H1 (cell line): ENCODE measurements around the gene DDHD1.

Experiments
- BCL11A ChIP-seq, 2 experiments: IDR thresholded peaks; one replicate each; pipeline ENCODE4 v1.6.1; 2011; ENCODE audit warnings: low read depth in 2 of 2, low read length in 2 of 2, mild to moderate bottlenecking in 2 of 2
- CHD1 ChIP-seq: IDR thresholded peaks from 2 replicates; pipeline ENCODE4 v1.6.1; 2012; ENCODE audit warnings: low read depth, low read length, improper control_type of control experiment
- EGR1 ChIP-seq: IDR thresholded peaks from 2 replicates; pipeline ENCODE4 v1.6.1; 2011; ENCODE audit warnings: low read depth, low read length, borderline replicate concordance
- EP300 ChIP-seq, 2 experiments: IDR thresholded peaks; 1 replicate in 1 of 2; 2 replicates in 1 of 2; pipeline ENCODE4 v1.6.1; 2011 to 2012; ENCODE audit warnings: low read depth in 2 of 2, low read length in 2 of 2, mild to moderate bottlenecking in 2 of 2, borderline replicate concordance in 1 of 2, inconsistent platforms in 1 of 2, moderate library complexity in 1 of 2
- JUN ChIP-seq: IDR thresholded peaks from 2 replicates; pipeline ENCODE4 v1.6.1; 2011; ENCODE audit warnings: low read depth, mild to moderate bottlenecking, improper control_type of control experiment, low read length
- PHF8 ChIP-seq: fragments of 200-600 bp; sonication (generic); conservative IDR thresholded peaks from 2 replicates; pipeline ENCODE4 v1.7.1; 2012; ENCODE audit warnings: low read depth, mild to moderate bottlenecking, inconsistent platforms, low read length, moderate library complexity
- POLR2A ChIP-seq, 2 experiments: IDR thresholded peaks; 1 replicate in 1 of 2; 2 replicates in 1 of 2; pipeline ENCODE4 v1.6.1; 2011; ENCODE audit warnings: low read depth in 2 of 2, low read length in 2 of 2, mild to moderate bottlenecking in 2 of 2; ENCODE audit errors: control extremely low read depth in 1 of 2
- RAD21 ChIP-seq, 2 experiments: IDR thresholded peaks in 1 of 2; conservative IDR thresholded peaks in 1 of 2; 2 replicates each; pipeline ENCODE4 v1.6.1; 2011; ENCODE audit warnings: low read depth in 2 of 2, low read length in 2 of 2, improper control_type of control experiment in 1 of 2, inconsistent platforms in 1 of 2, mild to moderate bottlenecking in 1 of 2, moderate library complexity in 1 of 2
- RFX5 ChIP-seq: IDR thresholded peaks from 2 replicates; pipeline ENCODE4 v1.6.1; 2011; ENCODE audit warnings: low read depth, low read length, improper control_type of control experiment, borderline replicate concordance
- SRF ChIP-seq: IDR thresholded peaks from 2 replicates; pipeline ENCODE4 v1.6.1; 2011; ENCODE audit warnings: mild to moderate bottlenecking, low read depth, low read length, moderate library complexity
- TCF12 ChIP-seq: IDR thresholded peaks from 2 replicates; pipeline ENCODE4 v1.6.1; 2011; ENCODE audit warnings: low read depth, mild to moderate bottlenecking, low read length
- ZNF274 ChIP-seq: IDR thresholded peaks from 2 replicates; pipeline ENCODE4 v1.7.0; 2012; ENCODE audit warnings: low read length, borderline replicate concordance; ENCODE audit errors: extremely low read depth
- TF ChIP-seq, protein P1 (sequence below), 3 experiments: IDR thresholded peaks; 1 replicate in 2 of 3; 2 replicates in 1 of 3; pipeline versions ENCODE4 v1.5.1 to v1.6.1; 2011; ENCODE audit warnings: low read length in 3 of 3, mild to moderate bottlenecking in 3 of 3, inconsistent platforms in 2 of 3, low read depth in 1 of 3, moderate library complexity in 1 of 3; ENCODE audit not compliant: insufficient read depth in 1 of 3; ENCODE audit errors: control extremely low read depth in 1 of 3
- TF ChIP-seq, protein P2 (sequence below): IDR thresholded peaks from 2 replicates; pipeline ENCODE4 v1.6.1; 2012; ENCODE audit warnings: low read length, inconsistent platforms

DNA sequence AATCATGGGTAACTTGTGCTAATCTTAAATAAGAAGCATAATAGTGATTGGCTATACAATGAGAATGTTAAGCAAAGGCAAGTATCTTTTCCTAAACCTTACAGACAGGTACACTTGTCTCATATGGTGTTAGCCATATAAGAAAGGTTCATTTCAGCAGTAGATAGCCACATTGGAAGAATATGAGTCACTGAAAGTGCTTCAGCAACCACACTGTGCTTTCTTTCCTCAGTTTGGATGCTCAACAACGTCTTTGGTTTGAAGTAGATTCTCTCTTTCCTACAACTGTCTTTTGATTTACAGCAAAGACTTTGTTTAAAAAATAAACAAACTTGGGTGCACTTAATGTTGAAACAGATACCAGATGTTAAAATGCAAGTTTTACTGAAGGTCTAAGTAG, 8.9 kb downstream of the DDHD1 start:
- TF ChIP-seq, protein P1, sequence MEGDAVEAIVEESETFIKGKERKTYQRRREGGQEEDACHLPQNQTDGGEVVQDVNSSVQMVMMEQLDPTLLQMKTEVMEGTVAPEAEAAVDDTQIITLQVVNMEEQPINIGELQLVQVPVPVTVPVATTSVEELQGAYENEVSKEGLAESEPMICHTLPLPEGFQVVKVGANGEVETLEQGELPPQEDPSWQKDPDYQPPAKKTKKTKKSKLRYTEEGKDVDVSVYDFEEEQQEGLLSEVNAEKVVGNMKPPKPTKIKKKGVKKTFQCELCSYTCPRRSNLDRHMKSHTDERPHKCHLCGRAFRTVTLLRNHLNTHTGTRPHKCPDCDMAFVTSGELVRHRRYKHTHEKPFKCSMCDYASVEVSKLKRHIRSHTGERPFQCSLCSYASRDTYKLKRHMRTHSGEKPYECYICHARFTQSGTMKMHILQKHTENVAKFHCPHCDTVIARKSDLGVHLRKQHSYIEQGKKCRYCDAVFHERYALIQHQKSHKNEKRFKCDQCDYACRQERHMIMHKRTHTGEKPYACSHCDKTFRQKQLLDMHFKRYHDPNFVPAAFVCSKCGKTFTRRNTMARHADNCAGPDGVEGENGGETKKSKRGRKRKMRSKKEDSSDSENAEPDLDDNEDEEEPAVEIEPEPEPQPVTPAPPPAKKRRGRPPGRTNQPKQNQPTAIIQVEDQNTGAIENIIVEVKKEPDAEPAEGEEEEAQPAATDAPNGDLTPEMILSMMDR (IDR thresholded peaks at IDR 0.05; ENCODE audit: control extremely low read depth in 1 of 3, insufficient read depth in 1 of 3, low read depth in 1 of 3, low read length in 3 of 3) = no peak
- no peak for TF ChIP-seq BCL11A (IDR thresholded peaks at IDR 0.05; ENCODE audit: low read depth in 2 of 2, low read length in 2 of 2)
- no peak for TF ChIP-seq ZNF274
- TF ChIP-seq EGR1 = no peak
- TF ChIP-seq JUN = no peak
- TF ChIP-seq, protein P2, sequence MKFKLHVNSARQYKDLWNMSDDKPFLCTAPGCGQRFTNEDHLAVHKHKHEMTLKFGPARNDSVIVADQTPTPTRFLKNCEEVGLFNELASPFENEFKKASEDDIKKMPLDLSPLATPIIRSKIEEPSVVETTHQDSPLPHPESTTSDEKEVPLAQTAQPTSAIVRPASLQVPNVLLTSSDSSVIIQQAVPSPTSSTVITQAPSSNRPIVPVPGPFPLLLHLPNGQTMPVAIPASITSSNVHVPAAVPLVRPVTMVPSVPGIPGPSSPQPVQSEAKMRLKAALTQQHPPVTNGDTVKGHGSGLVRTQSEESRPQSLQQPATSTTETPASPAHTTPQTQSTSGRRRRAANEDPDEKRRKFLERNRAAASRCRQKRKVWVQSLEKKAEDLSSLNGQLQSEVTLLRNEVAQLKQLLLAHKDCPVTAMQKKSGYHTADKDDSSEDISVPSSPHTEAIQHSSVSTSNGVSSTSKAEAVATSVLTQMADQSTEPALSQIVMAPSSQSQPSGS = no peak
- no peak for TF ChIP-seq EP300 (IDR thresholded peaks at IDR 0.05; ENCODE audit: borderline replicate concordance in 1 of 2, low read depth in 2 of 2, low read length in 2 of 2)
- TF ChIP-seq CHD1 = no peak
- TF ChIP-seq TCF12 = no peak
- no peak for TF ChIP-seq PHF8
- no peak for TF ChIP-seq POLR2A (IDR thresholded peaks at IDR 0.05; ENCODE audit: control extremely low read depth in 1 of 2, low read depth in 2 of 2, low read length in 2 of 2)
- TF ChIP-seq RFX5 = no peak
- no peak for TF ChIP-seq RAD21 (IDR thresholded peaks at IDR 0.05 in 1 of 2, conservative IDR thresholded peaks at IDR 0.05 in 1 of 2; ENCODE audit: low read depth in 2 of 2, low read length in 2 of 2)
- TF ChIP-seq SRF = no peak
